ENCODE measurements around the gene PKD1L1. TPM values are rescaled to one million over a fixed set of nuclear protein-coding genes. Genes with fewer than 3 reads are reported as not detected.

The PKD1L1 gene
- total and polyA plus RNA-seq, 8 donors = 0.13 to 0.67 (median 0.34) TPM

DNA sequence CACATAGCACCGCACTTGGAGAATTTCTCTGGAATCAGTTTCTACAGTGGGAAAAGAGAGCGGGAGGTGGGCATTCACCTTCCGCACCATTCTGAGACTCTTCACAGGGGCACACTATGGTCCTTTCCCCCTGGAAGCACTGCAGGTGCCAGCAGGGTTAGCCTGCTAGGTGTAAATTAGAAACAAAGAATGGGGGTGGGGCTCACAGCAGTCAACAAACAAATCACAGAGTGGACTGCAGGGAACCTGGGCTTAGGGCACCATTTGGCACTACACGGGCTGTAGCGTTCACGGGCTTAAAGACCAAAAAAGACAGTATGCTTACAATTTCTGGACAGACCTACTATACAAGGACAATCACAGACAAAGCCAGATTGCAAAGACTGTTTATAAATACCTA is 8.0 kb upstream of the PKD1L1 start:
- H3K4me1 ChIP-seq = peaks cover 0 to 5% of the 10 kb centered on the region in 2 donors
- peaks cover 0 to 31% of the 10 kb centered on the region in 2 donors for H3K36me3 ChIP-seq
- TF ChIP-seq, protein P1, sequence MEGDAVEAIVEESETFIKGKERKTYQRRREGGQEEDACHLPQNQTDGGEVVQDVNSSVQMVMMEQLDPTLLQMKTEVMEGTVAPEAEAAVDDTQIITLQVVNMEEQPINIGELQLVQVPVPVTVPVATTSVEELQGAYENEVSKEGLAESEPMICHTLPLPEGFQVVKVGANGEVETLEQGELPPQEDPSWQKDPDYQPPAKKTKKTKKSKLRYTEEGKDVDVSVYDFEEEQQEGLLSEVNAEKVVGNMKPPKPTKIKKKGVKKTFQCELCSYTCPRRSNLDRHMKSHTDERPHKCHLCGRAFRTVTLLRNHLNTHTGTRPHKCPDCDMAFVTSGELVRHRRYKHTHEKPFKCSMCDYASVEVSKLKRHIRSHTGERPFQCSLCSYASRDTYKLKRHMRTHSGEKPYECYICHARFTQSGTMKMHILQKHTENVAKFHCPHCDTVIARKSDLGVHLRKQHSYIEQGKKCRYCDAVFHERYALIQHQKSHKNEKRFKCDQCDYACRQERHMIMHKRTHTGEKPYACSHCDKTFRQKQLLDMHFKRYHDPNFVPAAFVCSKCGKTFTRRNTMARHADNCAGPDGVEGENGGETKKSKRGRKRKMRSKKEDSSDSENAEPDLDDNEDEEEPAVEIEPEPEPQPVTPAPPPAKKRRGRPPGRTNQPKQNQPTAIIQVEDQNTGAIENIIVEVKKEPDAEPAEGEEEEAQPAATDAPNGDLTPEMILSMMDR (IDR thresholded peaks at IDR 0.05) = no peak
- DNase-seq (no peak), ATAC-seq (no peak)
- no peaks in the 10 kb centered on the region for H3K9me3 ChIP-seq
- no peak overlapping the region for H3K4me3 ChIP-seq
- H3K27ac ChIP-seq = no peak overlapping the region
- no peaks in the 10 kb centered on the region for H3K27me3 ChIP-seq
- intact Hi-C loops (cut with DNase I) = no loop called here

DNA sequence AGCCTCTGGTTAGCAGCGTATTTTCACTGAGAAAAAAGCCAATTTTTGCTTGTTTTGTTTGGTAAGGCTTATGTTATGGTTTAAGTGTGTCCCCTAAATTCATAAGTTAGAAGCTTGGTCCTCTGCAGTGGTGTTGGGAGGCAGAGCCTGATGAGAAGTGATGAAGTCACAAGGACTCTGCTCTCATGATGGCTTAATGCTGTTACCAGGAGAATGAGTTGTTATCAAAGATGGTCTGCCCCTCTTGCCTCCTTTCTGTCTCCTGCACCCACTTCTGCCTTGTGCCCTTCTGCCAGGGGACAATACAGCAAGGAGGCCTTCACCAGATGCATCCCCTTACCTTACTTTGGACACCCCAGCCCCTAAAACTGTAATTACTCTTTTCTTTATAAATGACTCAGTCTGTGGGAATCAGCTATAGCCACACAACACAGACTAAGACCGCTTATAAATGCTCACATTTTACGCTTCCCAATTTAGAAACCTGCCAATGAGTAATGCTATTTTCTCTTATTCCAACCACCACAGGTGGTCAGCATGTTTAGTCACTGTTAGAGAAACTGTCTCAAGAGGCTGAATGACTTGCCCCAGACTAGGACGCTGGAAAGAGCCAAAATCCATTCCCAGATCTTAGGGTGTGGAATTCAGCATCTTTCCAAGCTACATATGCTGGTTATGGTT is 6.1 kb upstream of the PKD1L1 start:
- no peak for DNase-seq
- no peak for ATAC-seq
- H3K4me3 ChIP-seq = no peak overlapping the region
- TF ChIP-seq, protein P1 (IDR thresholded peaks at IDR 0.05) = no peak
- intact Hi-C loops (cut with DNase I) = no loop called here
- peaks cover 5 to 10% of the 10 kb centered on the region in 2 donors for H3K4me1 ChIP-seq
- H3K27ac ChIP-seq = no peak overlapping the region
- peaks cover 0 to 24% of the 10 kb centered on the region in 2 donors for H3K36me3 ChIP-seq
- no peaks in the 10 kb centered on the region for H3K27me3 ChIP-seq
- no peaks in the 10 kb centered on the region for H3K9me3 ChIP-seq

DNA sequence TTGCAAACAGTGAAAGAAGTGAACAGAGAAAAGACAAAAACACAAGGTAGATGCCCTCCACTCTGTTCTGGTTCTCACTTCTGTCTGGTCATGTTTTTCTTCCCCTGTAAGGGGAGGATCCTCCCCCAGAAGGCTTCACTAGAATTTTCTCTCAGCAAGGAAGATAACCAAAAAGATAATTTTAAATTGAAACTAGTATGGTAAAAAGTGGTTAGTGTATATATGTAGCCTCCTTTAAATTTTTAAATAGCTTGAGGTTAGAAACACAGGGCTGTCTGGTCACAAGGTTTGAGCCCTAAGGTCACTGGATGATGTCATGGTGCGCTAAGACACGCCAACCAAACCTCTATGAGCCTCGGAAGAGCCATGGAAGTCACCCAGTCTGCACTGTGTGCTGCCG is 5.6 kb upstream of the PKD1L1 start:
- intact Hi-C loops (cut with DNase I) = no loop called here
- Histone ChIP-seq H3K4me1 (peaks cover 5 to 10% of the 10 kb centered on the region in 2 donors), H3K27ac (no peak overlapping the region), H3K4me3 (no peak overlapping the region), H3K27me3 (no peaks in the 10 kb centered on the region), H3K36me3 (peaks cover 0 to 24% of the 10 kb centered on the region in 2 donors), H3K9me3 (no peaks in the 10 kb centered on the region)
- no peak for DNase-seq
- ATAC-seq = no peak
- TF ChIP-seq, protein P1 (IDR thresholded peaks at IDR 0.05) = no peak

DNA sequence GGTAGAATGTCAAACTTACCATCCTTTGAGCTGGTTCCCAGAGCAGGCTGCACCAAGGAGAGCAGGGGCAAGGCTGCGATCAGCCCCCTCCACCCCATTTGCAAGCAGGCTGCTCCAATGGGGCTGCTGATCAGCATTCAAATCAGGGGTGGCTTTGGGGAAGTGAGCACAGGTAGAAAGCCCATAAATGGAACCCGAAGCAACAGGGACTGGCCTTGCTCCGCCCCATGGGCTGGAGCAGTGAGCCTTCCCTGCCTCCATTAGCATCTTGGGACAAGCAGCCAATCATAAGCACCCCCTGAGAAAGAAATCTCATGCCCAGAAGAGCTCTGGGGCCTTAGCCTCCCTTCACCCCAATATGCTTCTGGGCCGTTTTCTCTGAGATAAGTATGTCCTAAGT is 4.0 kb upstream of the PKD1L1 start:
- TF ChIP-seq, protein P1 (IDR thresholded peaks at IDR 0.05) = no peak
- H3K4me3 ChIP-seq = no peak overlapping the region

DNA sequence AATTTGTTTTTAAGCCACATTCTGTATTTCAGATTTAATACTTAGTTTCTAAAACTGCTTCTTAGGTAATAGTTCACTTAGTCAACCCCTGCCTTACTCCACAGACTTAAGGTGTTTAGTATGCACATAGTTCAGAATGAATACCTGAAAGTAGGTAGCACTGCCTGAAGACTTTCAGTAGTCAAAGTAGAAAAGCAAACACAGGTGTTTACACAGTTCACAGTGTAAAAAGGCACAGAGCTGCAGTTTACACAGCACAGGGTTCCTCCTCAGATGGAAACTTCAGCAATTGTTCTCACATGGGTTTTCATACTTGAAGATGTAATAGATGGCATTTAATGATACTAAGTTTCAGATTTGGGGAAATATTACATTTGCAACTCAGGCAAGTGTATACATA is 3.1 kb upstream of the PKD1L1 start:
- Histone ChIP-seq H3K9me3 (no peaks in the 10 kb centered on the region), H3K4me1 (peaks cover 5 to 10% of the 10 kb centered on the region in 2 donors), H3K27me3 (no peaks in the 10 kb centered on the region), H3K36me3 (peaks cover 0 to 24% of the 10 kb centered on the region in 2 donors), H3K4me3 (no peak overlapping the region), H3K27ac (peak overlapping the region; percentile 43 to 51)
- intact Hi-C loops (cut with DNase I) = no loop called here
- TF ChIP-seq, protein P1 (IDR thresholded peaks at IDR 0.05) = no peak
- DNase-seq (peak in 1 of 4 donors; percentile 26), ATAC-seq (peak; percentile 96)

More for the DNA sequence above, 4.0 kb upstream of the PKD1L1 start:
- H3K4me1 ChIP-seq = peaks cover 5 to 10% of the 10 kb centered on the region in 2 donors
- H3K27me3 ChIP-seq = no peaks in the 10 kb centered on the region
- ATAC-seq = no peak
- intact Hi-C loops (cut with DNase I) = no loop called here
- H3K9me3 ChIP-seq = no peaks in the 10 kb centered on the region
- no peak overlapping the region for H3K27ac ChIP-seq
- H3K36me3 ChIP-seq = peaks cover 0 to 24% of the 10 kb centered on the region in 2 donors
- no peak for DNase-seq
